Colon (tissue), 2 donors: ENCODE data around the gene CAMK4.

Source experiments
- FAIRE-seq: peaks from 2 replicates; lab custom pipeline; 2012; peaks lifted over from hg19 to GRCh38; lab: Jason Lieb, UNC
- donor health status: control.
- donor health status: control.

The CAMK4 gene

DNA sequence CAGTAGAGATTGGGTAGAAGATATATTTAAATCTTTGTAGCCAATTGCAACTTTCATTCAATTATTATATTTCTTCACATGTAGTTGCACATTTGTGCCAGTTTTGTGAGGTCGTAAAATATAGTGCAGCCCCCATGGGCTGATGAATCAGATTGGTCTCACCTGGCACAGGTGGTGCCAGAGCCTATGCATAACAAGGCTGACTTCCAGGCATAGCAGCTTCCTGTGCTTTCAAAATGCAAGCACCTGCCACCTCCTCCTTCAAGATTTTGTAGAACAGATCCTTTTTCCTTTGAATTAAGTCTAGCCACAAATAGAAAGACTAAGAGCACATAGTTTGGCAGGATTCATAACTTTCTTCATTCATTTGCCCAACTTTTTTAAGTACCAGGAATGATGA, 201.0 kb downstream of the CAMK4 start:
- FAIRE-seq: no peak

DNA sequence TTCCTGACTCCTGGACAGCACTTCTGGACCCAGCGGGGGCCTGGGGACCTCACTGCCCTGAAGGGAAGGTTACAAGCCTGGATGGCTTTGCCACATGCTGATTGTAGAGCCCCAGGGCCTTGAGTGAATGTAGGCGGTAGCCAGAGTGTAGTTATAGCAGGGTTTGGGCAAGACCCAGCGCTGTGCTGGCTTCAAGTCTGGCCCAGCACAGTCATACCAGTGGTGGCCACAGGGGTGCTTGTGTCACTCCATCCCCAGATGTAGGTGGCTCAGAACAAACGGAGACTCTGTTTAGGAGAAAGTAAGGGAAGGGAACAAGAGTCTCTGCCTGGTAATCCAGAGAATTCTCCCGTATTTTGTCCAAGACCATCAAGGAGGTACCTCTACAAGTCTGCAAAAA, 203.6 kb downstream of the CAMK4 start:
- no peak for FAIRE-seq

DNA sequence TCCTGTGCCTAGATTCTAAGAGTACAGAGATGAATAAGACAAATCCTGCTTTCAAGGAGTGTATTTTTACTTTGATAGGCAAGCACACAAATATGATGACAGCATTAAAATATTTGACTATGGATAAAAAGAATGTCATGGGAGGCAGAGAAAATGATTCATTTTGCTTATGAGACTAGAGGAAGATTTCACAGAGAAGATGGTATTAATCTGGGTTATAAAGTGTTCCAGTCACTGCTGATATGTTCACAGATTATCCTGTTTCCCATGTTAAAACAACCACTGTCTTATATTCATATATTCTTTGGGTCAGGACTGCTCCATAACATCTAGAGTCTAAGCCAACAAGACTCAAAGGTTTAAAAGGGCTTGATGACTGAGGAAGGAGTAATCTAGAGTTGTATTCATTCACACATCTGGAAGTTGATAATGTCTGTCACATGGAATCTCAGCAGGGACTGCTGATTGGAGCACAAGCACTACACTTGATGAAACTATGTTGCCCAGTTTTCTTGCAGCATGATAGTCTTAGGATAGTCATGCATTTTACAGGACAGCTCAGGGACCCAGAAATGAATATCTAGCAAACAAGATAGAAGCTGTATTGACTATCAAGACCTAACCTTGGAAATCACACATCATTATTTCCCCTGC, 208.8 kb downstream of the CAMK4 start:
- no peak for FAIRE-seq

DNA sequence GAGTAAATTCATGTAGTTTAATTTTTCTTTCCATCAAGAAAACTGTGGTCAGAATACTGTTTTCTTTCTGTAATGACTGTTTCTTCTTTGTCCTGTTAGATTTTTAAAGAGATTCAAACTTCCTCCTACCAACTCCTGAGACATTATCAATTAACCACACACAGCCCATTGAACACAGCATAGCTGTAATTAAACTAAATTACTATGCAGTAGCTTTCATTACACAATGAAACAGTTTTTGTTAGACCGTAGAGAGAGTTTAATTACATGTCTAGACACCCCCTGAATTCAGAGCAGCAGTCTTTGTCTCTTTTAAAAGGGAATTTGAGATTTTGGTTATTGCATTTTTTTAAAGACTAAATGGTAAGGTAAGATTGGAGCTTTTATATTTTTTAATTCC, 210.6 kb downstream of the CAMK4 start:
- no peak for FAIRE-seq

DNA sequence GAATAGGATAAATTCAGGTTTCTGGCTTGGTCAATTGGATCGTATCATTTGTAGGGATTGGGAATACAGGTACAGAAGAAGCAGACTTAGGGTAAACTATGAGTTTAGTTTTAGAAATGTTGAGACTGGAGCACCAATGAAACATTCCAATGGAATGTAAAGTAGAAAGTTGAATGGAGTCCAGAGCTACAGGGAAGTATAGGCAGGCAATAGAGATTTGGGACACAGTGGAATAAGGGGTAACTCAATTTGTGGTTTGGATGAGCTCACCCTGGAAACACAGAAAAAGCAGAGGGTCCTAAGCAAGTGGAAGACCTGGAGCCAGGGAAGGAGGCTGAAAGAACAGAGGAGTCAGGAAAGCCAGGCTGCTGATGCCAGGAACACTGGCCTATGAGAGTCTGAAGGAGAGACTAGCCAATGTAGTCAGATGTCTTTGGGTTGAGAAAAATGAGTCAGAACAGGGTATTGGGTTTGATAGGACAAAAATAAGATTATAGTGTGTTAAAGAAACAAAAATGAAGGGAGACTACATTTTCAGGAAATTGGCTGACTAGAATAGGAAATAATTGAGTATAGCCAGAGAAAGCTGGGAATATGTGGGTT, 215.4 kb downstream of the CAMK4 start:
- no peak for FAIRE-seq

DNA sequence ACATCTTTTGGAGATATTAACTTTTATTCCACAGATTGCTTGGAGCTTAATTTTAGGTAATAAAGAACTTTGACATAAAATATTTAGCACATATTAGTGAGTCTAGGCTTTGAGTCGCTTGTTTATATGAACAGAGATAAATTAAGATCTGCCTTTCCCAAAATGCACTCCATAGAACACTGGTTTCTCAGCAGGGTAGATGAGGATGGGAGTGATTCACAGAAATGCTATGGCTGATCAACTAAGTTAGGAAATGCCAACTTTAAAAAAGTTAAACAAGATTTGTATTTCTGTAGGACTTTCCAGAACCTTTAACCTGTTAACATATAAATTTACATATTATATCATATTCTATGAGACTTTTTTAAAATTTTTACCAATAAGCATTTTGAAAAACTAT, 222.9 kb downstream of the CAMK4 start:
- FAIRE-seq: no peak

DNA sequence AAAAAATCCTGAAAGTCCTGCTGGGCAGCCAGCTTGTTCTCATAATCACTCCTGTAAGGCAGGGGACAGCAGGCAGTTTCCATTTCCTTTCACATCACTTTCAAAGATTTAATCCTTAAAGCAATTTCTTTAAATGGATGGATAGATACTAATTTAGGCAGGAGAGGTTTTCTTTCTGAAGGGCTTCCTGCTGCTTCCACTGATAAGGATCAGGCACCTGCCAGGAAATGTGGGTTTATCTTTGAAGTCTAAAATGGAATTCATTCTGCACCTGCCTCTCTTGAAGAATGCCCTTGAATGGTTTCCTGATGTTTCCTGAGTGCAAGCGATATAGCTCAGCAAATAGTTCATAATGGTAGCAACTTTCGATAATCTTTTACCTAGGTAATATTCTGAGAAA, 223.6 kb downstream of the CAMK4 start:
- FAIRE-seq: no peak

DNA sequence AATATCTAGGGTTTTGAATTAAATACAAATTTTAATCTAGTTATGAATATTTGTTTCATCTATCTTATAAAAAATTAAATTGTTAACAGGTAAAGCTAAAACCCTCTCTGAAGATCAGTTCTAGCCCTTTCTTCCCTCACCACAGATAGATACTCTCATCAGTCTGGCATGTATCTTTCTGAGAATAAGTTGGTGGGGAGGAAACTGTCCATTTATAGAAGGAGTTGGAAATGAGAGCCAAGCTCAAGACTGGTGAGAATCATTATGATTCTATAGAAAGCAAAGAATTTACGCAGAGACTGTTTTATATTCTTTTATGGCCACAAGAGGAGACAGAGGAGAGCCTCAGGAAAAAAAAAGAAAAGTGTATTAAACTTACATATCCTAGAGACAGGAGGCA, 229.1 kb downstream of the CAMK4 start:
- no peak for FAIRE-seq

DNA sequence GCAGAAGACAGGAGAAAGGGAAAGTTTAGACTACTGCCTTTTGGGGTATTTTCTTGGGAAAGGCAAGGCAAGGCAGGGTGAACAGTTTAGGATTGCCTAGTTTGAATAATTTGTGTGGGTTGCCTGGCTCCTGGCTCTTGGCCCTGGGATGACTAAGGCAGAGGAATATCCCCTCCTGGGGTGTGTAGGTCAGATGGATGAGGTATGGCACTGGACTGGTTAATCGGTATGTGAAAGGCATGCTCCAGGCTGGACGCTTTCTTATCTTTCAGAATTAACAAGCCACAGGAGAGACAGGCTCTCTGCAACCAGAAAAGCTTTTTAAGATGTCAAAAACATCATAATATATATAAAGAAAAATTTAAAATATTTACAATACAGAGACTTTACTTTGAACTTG, 229.6 kb downstream of the CAMK4 start:
- no peak for FAIRE-seq

DNA sequence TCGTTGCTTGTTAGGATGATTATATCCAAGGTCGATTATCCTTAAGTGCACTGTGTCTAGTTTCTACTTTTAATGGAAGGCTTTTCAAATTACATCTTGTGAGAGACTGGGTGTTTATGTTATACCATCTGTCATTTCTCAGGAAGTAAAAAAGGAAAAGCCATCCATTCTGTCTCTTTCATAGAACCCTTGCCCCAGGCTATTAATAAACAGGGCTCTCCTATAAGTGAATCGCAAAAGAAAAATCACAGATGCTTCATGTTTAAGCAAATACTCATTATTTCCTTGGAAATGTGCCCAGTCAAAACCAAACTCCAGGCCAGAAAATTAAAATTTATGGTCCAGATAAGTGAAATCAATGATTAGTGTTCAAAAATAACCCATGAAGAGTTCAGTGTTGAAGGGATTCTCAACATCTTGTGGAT, 230.0 kb downstream of the CAMK4 start:
- no peak for FAIRE-seq

DNA sequence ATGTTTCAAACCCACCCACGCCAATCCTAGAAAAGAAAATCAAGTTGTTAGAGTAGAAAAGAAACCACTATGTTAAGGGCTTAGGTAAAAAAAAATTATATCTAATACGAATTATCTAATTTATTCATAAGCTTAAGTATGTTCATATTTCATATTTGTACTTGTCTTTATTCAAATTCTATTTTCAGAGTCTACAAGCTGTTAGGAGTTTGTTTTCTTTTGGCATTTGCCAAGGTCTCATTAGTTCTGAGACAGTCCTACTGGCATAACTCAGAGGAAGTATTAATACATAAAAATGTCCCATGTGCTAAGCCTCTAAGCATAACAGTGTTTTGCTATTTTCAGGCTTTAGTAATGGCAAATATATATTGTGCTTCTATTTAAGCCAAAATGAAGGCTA, 230.6 kb downstream of the CAMK4 start:
- no peak for FAIRE-seq

DNA sequence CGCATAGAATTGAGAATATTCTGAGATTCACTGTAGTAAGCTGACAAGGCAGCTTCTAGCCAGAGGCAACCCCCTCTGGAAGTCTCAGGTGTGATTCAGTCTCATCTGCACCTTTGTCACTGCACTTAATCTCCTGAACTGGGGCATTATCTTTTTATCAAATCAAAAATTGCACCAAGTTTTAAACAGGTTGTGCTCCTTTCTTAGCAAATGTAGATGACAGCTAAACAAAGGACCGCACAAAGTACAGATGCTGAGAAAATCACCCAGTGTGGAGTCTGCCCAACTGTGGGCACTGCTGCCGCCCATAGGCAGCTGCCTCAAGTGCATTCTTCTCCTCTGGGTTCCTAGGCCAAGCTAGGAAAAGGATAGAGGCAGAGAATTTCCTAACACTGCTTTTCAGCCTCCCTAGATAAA, 237.1 kb downstream of the CAMK4 start:
- no peak for FAIRE-seq

DNA sequence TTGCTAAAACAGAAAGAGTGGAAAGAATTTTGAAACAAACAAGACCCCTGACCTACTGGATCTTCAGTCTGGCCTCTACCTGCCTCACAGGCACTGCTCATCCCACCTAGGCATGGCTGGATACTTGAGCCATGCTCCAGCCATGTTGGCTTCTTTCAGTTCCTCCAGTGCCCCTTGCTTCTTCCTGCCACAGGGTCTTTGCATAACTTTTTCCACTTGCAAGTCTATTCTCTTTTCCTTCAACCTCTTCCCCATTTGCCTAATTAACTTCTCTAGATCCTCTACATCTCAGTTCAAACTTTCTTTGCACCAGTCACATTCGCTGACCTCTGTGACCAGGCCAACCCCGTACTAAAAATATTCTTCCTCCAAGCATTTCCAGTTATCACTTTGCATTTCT, 237.8 kb downstream of the CAMK4 start:
- no peak for FAIRE-seq

DNA sequence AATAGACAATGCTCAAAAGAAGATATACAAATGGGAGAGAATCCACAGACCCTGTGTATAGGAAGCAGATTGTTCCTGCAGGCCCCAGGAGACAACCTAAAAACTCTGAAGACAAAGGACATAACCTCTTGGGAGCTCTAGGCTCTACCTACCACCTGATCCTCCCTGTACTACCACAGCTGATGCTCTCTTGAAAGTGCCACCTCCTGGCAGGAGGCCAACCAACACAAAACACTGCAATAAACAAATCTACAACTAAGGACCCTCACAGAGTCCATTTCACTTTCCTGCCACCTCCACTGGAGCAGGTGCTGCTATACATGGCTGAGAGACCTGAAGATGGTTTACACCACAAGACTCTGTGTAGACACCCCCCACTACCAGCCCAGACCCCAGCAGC, 239.1 kb downstream of the CAMK4 start:
- FAIRE-seq: no peak

DNA sequence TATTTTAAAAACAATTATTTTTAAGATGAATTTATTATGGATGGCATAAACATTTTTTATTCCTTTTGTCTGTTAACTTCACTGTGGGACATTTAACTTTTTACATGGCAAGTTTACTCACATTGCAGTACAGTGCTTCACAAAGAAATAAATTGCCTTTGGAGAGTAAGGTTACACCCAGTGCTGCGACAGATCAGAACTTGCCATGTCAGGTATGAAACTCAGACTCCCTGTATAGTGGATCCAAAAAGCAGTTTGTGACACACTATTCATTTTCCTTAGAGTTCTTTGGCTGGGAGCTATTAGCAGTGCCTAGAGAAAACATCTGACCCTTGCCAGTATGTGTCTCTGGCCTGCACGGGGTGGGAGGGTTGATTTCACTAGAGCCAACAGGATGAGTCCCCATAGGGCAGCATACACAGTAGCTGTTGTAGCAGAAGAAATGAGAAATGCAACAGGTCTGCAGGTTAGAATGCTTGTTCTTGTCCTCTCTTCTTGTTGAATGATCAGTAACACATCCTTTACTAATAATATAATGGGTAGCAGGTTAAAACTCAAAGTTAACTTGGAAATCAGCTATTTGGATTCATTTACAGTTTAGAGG, 245.2 kb downstream of the CAMK4 start:
- no peak for FAIRE-seq

DNA sequence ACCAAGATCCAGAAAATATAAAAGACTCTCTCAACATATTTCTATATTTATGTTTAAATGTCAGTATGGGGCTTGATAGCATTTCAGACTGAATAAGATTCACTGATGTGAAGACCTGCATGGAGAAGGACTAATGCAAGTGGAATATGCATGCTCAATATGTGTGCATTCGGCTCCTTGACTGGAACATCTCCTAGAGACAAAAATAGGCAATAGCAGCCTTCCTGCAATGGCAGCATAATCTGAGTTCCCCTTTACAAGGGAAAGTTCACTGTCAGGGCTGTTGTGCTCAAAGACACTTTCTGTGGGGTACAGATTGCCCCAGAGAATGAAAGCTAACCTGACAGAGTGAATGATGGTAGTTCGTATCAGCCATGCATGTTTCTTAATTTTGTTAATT, 245.7 kb downstream of the CAMK4 start:
- no peak for FAIRE-seq

DNA sequence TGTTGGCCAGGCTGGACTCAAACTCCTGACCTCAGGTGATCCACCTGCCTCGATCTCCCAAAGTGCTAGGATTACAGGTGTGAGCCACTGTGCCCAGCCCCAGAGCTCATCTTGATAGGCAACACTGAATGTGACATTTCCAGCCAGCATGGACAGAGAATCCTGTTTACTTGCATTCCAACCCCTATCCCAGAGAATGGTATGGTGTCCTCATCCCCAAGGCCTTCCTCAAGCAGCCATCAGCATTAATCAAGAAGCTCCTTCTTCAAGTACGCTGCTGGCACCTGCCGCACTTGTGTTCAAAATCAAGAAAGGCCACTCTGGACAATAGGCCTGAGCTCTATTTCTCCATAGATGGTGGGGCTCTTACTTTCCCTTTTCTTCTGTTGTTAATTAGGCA, 247.9 kb downstream of the CAMK4 start:
- no peak for FAIRE-seq

DNA sequence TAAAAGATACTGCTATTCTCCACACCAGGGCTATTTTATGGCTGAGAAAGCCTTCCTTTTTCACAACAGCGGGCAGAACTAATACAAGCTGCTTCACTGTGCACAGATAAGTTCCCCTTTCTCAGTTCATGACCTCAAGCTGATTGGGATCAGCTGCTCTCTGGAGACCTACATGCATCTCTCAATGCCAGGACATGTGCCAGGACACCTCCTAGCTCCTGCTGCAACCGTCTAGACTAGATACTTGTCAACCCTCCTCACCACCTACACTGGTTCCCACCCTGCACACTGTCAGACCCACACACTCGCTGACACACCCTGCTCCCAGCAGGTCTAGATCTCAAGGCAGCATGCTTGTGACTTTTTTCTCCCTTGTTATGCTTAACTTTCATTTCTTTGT, 248.4 kb downstream of the CAMK4 start:
- FAIRE-seq: no peak

DNA sequence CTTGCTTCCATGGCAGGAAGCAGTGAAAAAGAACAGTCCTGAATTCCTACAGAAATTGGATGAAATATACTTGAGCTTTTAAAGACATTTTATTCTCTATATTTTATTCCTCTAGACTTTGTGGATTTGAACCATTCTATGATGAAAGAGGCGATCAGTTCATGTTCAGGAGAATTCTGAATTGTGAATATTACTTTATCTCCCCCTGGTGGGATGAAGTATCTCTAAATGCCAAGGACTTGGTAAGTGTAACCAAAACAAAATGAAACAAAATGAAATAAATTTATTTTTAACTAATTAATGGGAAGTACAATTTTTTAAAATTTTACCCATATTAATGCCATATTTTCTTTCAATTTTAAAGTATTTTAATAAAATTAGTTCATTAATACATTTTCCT, 254.1 kb downstream of the CAMK4 start:
- FAIRE-seq: no peak

DNA sequence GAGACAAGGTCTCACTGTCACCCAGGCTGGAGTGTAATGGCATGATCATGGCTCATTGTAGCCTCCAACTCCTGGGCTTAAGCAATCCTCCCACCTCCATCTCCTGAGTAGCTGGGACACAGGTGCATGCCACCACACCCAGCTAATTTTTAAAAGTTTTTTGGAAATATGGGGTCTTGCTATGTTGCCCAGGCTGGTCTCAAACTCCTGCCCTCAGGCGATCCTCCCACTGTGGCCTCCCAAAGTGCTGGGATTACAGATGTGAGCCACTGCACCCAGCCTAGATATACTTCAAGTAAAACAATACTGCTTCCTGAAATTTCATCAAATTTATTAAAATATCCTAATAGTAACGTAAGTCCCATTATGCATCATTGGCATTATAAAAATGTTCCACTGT, 254.7 kb downstream of the CAMK4 start:
- no peak for FAIRE-seq

DNA sequence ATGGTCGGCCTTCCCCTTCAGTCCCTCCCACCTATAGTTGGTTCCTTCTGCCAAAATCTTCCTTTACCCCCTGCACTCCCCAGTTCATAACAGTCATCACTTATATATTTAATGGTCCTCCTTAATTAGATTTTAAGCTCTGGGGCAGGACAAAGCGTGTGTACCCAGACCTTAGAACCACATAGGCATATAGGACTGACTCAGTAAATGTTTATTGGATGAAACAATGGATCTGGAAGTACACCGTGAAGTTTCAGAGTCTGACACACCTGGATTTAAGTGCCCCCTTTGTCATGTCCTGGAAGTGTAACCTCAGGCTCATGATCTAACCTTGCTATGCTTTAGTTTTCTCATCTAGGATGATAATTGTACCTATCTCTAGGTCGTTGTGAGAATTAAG, 256.2 kb downstream of the CAMK4 start:
- FAIRE-seq: no peak

DNA sequence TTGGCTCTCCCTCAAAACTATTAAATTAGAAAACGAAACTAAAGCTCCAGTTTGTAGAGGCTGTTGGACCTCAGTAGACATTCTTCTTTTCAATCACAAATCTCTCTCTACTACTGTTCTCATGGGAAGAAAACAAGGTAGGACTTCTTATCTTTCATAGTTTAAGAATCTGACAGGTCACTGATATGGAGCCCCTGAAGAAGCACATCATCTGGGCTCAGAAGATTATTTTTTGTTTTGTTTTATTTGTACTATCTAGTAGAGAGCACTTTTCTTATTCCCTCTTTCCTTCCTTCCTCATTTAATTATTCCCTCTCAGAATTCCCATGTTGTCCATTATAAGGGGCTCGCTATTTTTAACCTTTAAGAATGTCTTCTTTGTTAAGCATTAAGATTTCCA, 261.9 kb downstream of the CAMK4 start:
- FAIRE-seq: no peak

DNA sequence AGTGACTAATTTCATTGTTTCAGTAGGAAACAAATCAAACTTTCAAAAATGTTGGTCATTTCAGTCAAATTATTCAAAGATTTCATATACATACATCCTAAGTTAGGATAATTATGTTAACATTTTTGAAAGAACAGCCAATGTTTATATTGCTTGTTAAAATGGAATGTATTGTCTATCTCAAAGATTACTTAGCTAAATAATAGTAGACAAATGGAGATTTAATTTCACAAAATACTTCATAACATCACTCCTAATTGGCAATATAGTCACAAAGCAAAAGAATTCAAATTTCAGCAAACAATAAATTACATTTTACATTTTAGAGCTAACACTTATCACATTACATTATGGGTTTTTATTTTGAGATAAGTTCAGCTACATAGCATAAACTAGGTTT, 262.7 kb downstream of the CAMK4 start:
- FAIRE-seq: no peak

DNA sequence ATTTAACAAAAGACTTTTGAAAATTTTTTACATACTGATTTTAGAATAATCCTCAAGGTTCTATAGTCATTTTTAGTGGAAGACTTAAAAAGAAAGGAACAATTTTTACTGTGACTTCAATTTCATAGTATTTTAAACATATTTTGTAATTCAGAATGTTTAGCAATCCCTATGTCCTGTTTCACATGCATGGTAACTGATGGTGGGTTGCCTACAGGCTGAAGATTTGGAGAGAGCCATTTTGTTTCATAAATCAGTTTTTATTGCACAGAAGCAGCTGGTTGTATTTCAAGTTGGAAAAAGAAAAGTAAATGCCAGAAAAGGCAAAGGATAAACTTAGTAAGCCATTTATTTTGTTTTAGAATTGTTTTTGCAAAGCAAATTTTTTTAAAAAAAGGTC, 264.2 kb downstream of the CAMK4 start:
- no peak for FAIRE-seq
